ENCODE results near the gene TUNAR.
"Not testable (repeated sequence)": the region's sequence is repeated elsewhere in the genome, so short reads cannot be mapped to it uniquely, and the experiment has no call there.

Gene TUNAR

DNA sequence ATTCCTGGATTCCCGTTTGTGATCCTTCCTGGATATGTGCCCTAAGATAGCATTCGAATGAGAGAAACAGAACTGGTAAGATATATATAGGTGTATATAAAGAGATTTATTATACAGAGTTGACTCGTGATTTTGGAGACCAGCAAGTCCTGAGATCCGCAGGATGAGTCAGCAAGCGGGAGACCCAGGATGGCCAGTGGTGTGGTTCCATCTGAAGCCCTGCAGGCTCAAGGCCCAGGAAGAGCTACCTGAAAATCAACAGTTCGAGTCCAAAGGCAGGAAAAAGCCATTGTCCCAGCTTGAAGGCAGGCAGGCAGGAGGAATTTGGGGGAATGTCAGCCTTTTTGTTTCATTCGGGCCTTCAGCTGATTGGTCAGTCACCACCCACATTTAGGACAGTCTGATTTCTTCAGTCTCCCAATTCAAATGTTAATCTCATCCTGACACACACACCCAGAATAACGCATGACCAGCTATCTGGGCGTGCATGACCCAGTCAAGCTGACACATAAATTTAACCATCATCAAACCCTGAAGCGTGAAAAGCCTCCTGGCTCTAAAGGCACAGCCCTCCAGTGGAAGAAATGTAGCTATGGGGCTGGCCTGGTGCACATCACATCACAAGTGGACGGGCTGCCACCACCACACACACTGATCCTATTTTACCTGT, 44.3 kb downstream of the TUNAR start:
- no peak for DNase-seq

DNA sequence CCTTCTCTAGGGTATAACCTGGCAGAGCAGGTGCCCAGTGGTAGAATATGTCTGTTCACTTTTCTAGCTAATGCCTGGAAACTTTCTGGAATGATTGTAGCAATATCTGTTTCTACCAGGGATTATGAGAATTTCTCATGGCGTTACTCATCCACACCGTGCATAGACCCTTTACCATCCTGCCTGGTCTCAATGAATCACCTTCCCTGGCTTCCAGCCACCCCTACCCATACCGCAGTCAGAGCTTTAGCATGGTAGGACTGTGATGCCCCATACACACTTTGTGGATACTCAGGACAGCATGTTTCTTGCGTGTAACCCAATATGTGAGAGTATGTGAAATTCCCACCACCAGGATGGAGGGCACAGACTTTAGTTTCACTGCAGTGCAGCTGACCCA, 45.4 kb downstream of the TUNAR start:
- no peak for DNase-seq

DNA sequence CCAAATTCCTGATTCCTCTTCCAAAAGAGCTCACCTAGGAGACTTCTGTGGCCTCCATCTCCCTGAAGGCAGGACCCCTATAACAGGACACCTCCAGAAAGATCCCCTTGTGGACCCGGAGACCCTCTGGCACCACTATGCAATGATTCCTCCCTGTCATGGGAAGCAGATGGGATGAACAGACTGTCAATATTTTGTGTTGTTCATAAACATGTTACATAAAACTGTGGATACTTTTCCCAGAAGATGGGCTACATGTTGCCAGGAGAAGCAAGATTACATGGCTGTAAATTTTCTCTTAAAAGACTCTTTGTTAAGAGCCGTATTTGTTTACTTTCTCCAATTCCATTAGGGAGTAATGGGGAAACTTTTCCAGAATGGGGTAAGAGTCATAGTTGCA, 52.1 kb downstream of the TUNAR start:
- no peak for DNase-seq

DNA sequence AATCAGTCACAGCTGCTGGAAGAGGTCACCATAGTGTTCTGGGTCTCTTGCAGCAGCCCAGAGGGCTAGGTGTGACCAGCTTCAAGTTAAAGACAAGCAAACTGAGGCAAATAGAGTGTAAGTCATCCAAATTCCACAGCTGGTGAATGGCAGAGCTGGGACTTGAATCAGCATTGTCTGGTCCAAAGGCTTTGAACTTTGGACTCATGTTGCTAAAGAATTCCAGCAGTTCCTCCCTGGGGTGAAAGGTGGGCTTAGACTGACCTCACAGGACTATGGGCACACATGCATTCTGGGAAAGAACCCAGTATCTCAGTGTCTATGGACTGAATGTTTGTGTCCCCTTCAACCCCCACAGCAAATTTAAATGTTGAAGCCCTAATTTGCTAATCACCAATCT, 54.8 kb downstream of the TUNAR start:
- no peak for DNase-seq

GRCh38 chr14:95935228-95935822, 58.7 kb downstream of the TUNAR start:
- no peak for DNase-seq

DNA sequence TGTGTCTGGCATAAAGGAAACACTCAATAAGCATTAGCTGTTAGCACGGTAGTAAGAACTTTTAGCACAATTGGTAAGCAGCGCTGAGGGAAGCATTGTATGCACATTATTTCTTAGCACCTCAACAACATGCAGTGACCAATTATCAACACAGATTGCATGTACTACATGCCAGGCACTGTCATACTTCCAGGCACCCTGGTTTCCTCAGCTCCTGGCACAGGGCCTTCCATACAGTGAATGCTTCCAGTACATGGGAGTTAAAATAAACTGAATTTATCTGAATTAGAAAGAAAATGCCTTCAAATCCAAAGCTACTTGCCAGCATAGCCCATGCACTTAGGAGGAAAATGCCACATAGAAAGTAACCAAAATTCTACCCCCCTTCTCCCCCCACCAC, 59.4 kb downstream of the TUNAR start:
- DNase-seq: no peak

GRCh38 chr14:95939335-95939734, 62.7 kb downstream of the TUNAR start:
- DNase-seq: no peak

DNA sequence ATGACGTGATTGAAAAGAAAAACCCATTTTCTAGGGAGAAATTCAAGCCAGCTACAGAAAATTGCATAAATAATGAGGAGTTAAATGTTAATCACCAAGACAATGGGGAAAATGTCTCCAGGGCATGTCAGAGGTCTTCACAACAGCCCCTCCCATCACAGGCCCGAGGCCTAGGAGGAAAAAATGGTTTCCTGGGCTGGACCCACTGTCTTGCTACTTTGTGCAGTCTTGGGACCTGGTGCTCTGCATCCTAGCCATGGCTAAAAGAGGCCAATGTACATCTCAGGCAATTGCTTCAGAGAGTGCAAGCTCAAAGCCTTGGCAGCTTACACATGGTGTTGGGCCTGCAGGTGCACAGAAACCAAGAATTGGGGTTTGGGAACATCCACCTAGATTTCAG, 65.3 kb downstream of the TUNAR start:
- no peak for DNase-seq

- no peak for DNase-seq
Measured at GRCh38 chr14:95943699-95944098, 67.1 kb downstream of the TUNAR start.

DNA sequence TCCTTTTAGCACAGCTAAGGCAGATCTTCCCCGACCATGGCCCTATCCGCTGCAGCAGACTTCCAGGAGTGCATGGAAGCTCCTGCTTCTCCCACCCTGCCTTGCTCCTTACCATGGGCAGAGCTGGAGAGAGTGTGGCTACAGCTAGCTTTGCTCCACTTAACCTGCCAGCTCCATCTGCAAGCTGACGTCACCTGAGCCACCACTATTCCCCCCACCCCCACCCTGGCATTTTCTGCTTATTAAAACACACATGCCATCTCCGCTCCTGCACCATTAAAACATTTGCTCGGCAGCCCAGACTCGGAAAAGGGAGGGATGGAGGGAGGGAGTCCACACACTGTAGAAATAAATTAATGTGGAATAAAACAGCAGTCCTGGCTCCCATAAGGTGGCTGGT, 67.8 kb downstream of the TUNAR start:
- no peak for DNase-seq

- no peak for DNase-seq
Measured at GRCh38 chr14:95946867-95947266, 70.2 kb downstream of the TUNAR start.

- DNase-seq: no peak
Measured at GRCh38 chr14:95948558-95948981, 71.9 kb downstream of the TUNAR start.

- no peak for DNase-seq
Measured at GRCh38 chr14:95951359-95951758, 74.7 kb downstream of the TUNAR start.

DNA sequence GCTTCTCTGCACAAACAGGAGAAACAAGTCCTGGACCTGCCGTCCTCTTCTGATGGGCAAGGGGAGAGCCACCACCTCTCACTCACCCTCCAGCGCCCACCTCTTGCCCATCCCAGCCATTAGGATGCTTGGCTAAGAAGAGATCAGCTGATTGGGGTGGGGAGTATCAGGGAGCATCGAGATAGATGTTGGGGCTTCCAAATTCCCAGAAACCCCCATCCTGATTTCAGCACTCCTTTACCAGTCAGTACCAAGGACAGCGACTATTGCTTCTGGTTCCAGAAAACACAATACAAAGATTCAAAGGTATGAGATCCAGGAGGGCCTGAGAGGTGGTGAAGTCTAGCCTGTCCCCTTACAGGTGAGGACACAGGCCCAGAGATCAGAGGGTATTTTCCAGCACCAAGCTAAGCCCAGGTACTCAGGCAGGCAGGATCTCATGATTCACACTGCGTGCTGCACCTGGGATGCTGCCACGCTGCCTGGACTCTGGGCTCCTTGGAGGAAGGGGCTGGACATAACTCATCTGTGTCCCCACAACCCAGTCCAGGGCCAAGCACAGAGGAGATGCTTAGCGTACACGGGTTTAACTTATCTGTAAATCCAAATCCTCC, 76.6 kb downstream of the TUNAR start:
- no peak for DNase-seq

DNA sequence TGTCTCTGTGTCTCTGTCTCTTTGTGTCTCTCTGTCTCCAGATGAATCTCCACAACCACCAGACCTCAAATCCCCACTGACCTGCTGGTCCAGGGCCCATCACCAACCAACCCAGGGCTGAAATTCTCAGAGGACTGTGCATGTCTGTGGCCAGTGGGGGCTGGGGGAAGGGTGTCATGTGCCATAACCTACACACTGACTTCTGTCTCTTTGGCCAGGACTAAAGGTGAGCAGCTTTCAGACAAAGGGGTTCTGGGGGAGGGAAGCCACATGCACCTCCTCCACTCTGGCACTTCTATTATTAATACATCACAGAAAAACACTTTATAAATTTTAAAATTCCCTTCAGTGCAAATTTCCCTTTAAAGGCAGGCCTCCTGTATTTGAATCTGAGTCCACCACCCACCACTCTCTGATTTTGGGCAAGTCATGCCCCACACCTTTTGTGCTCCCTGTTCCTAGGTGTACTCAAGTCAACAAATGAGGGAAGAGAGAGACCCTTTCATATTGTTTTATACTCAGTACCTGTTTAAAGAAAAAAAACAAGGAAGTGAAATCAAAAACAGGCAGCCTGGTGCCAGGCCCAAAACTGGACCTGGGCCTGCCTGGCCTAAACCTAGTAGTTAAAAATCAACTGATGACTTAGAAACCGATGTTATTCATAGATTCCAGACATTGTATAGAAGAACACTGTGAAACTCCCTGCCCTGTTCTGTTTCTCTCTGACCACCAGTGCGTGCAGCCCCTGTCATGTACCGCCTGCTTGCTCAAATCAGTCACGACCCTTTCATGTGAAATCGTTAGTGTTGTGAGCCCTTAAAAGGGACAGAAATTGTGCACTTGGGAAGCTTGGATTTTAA, 80.2 kb downstream of the TUNAR start:
- DNase-seq: no peak

DNA sequence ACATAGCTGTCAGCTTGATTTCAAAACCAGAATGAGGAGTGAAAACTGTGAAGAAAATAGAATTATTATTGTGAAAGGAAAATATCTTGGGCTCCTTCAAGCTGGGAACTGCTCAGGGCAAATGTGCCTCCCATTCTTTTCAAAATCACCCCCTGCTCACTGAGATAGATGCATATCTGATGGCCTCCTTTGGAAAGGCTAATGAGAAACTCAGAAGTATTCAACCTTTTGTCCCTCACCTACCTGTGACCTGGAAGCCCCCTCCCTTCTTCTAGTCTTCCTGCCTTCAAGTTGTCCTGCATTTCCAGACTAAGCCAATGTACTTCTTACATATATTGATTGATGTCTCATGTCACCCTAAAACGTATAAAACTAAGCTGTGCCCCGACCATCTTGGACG, 81.5 kb downstream of the TUNAR start:
- no peak for DNase-seq

- DNase-seq: no peak
Measured at GRCh38 chr14:95959317-95959716, 82.7 kb downstream of the TUNAR start.

- DNase-seq: no peak
Measured at GRCh38 chr14:95961481-95961880, 84.8 kb downstream of the TUNAR start.

GRCh38 chr14:95964901-95965300, 88.3 kb downstream of the TUNAR start:
- no peak for DNase-seq

- not testable (repeated sequence) for DNase-seq
Measured at GRCh38 chr14:95968048-95968447, 91.4 kb downstream of the TUNAR start.

Data from NCI-H774 (cell line).